Neutrophil (primary cell): ENCODE results near the gene HS1BP3.

Experiments used
- H3K27ac ChIP-seq: fragments of 200-600 bp; sonication (generic); 2 replicates; pipeline ENCODE4 v1.5.1; 2016; ENCODE audit warnings: mild to moderate bottlenecking, moderate library complexity
- H3K27me3 ChIP-seq: fragments of 200-600 bp; sonication (generic); 2 replicates; pipeline ENCODE4 v1.6.0; 2016; ENCODE audit warnings: mild to moderate bottlenecking
- H3K36me3 ChIP-seq: fragments of 200-600 bp; sonication (generic); 2 replicates; pipeline ENCODE4 v1.5.1; 2017
- H3K4me1 ChIP-seq, 2 experiments: fragments of 200-600 bp in 1 of 2; sonication (generic) in 1 of 2; 1 replicate in 1 of 2; 2 replicates in 1 of 2; pipeline versions ENCODE4 v1.5.1 to v1.6.1; 2013 to 2016; ENCODE audit warnings: low read depth in 1 of 2, low read length in 1 of 2, mild to moderate bottlenecking in 1 of 2, moderate library complexity in 1 of 2; ENCODE audit not compliant: control insufficient read depth in 1 of 2, insufficient read depth in 1 of 2
- H3K4me3 ChIP-seq, 2 experiments: fragments of 200-600 bp in 1 of 2; sonication (generic) in 1 of 2; 1 replicate in 1 of 2; 2 replicates in 1 of 2; pipeline ENCODE4 v1.5.1; 2013 to 2016; ENCODE audit warnings: low read depth in 1 of 2, low read length in 1 of 2, mild to moderate bottlenecking in 1 of 2, moderate library complexity in 1 of 2
- H3K9me3 ChIP-seq: fragments of 200-600 bp; sonication (generic); 2 replicates; pipeline ENCODE4 v1.5.1; 2016
- CTCF ChIP-seq: fragments of 200-600 bp; sonication (generic); IDR thresholded peaks from 2 replicates; pipeline ENCODE4 v1.5.1; 2016; ENCODE audit warnings: antibody characterized with exemption

Gene HS1BP3

GRCh38 chr2:20666005-20666303, 15.1 kb upstream of the HS1BP3 start:
- no peaks in the 10 kb centered on the region for H3K9me3 ChIP-seq
- H3K27ac ChIP-seq, result no peak overlapping the region
- H3K4me1 ChIP-seq, result peaks cover 23 to 26% of the 10 kb centered on the region in 2 experiments
- H3K4me3 ChIP-seq, result peak overlapping the region in 1 of 2 experiments; percentile 54
- peaks cover 98% of the 10 kb centered on the region for H3K27me3 ChIP-seq
- no peak for TF ChIP-seq CTCF
- H3K36me3 ChIP-seq, result no peaks in the 10 kb centered on the region

- Histone ChIP-seq H3K27ac (no peak overlapping the region), H3K36me3 (no peaks in the 10 kb centered on the region), H3K9me3 (no peaks in the 10 kb centered on the region), H3K4me3 (peak overlapping the region in 1 of 2 experiments; percentile 54), H3K4me1 (peaks cover 21 to 23% of the 10 kb centered on the region in 2 experiments), H3K27me3 (peaks cover 98% of the 10 kb centered on the region)
- TF ChIP-seq CTCF, result no peak
These were observed 14.5 kb upstream of the HS1BP3 start for GRCh38 chr2:20665243-20666004.

DNA sequence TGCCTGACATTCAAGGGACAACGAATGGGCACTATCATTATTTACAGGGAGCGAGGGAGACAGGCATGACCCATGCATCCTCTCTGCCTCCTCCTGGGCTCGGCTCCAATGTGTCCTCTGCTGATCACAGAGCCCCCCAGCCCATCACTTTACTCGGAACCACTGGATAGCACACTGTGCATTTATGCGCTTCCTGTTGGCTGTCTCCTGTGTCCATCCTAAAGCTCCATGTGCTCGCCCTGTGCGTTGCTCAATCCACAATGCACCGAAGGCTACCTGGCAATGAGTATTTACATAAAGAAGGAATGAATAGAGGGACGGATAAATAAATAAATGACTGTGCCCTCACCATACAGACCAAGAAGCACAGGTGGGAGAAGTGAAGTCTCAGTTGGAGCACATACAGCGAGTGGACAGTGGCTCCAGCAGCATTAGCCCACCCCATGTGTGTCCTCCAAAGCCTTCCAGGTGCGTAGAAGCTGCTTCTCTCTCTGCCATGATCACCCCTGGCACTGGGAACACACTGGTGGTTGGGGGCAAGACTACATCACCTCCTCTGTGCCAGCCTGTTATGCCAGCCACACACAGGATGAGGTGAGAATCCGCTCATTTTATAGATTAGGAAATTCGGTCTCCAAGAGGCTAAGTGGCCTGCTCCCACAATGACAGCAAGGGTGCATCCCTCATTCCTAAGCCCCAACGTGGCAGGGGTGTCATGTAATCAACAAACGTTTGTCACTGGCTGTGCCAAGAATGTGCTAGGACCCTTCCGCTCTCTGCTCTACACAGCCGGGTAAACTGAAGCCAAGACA, 13.7 kb upstream of the HS1BP3 start:
- Histone ChIP-seq H3K4me3 (no peak overlapping the region), H3K9me3 (no peaks in the 10 kb centered on the region), H3K4me1 (peaks cover 13 to 23% of the 10 kb centered on the region in 2 experiments), H3K27me3 (peaks cover 98% of the 10 kb centered on the region), H3K27ac (no peak overlapping the region), H3K36me3 (no peaks in the 10 kb centered on the region)
- no peak for TF ChIP-seq CTCF

GRCh38 chr2:20664071-20664390, 13.1 kb upstream of the HS1BP3 start:
- H3K4me3 ChIP-seq, result no peak overlapping the region
- no peaks in the 10 kb centered on the region for H3K36me3 ChIP-seq
- H3K27ac ChIP-seq, result no peak overlapping the region
- TF ChIP-seq CTCF, result no peak
- H3K4me1 ChIP-seq, result peaks cover 7 to 23% of the 10 kb centered on the region in 2 experiments
- H3K9me3 ChIP-seq, result no peaks in the 10 kb centered on the region
- peaks cover 98% of the 10 kb centered on the region for H3K27me3 ChIP-seq

DNA sequence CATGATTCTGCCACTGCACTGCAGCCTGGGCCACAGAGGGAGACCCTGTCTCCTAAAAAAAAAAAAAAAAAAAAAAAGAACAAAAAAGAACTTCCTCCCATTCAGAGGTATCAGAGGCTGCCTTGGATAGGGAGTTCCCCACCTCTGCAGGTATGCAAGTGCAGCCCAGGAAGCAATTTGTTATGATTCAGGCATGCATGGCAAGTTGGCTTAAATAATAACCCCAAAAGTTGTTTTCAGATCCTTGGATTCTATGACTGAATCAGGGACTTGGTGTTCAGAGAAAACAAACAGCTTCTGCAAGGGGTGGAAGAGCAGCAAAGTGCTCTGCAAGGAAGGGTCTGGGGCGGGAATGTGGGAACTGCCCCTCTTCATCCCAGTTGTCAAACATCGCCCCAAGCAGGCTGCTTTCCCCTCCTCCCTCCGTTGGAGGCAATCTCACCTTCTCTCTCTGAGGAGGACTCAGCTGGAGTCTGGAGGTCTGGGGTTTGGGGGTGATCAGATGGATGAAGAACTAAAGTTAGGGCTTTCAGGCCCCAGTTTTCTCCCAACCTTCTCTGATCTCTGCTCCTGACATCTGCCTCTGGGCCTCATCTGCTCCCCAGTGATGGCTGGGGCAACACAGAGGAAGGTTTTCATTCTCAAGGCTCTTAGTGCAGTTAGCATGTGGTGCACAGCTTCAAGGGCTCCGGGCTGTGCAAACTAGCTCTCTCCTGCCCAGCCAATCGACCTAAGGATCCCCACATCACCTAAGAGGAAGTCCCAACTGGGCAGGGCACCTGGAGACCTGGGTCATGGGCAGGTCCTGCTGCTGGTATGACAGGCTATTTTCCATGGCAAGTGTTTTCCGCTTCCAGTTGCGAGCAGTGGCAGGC, 12.5 kb upstream of the HS1BP3 start:
- Histone ChIP-seq H3K4me3 (no peak overlapping the region), H3K27me3 (peaks cover 95% of the 10 kb centered on the region), H3K9me3 (no peaks in the 10 kb centered on the region), H3K4me1 (peaks cover 7 to 23% of the 10 kb centered on the region in 2 experiments), H3K36me3 (no peaks in the 10 kb centered on the region), H3K27ac (no peak overlapping the region)
- no peak for TF ChIP-seq CTCF
